Activated B cell treated with CpG ODN at 0.5 μM for 24 hours (primary cell): ENCODE data around the gene TMEM11. TPM values are rescaled to one million over a fixed set of nuclear protein-coding genes. Genes with fewer than 3 reads are reported as not detected.
A peak's percentile ranks its signal among the peaks of the same experiment; 100 is the strongest.

ENCODE experiments used
- ATAC-seq: fragments of 200-7000 bp; cut with Tn5 transposase; one replicate; pipeline ENCODE4 v1.10.0; 2021; ENCODE audit warnings: low read depth, mild to moderate bottlenecking, moderate library complexity
- CTCF ChIA-PET: fragments of 350-600 bp; sonication (Branson Sonifier 250); formaldehyde crosslinking; loops from one replicate; lab custom pipeline; 2021; ENCODE audit warnings: antibody characterized with exemption; lab: Charles Lee
- POLR2A ChIA-PET: fragments of 350-600 bp; sonication (Branson Sonifier 250); formaldehyde crosslinking; loops from one replicate; lab custom pipeline; 2021; ENCODE audit warnings: antibody characterized with exemption; lab: Charles Lee
- DNase-seq: peaks from one replicate; pipeline ENCODE4 v3.0.0; 2022
- H3K27ac Mint-ChIP-seq: one replicate; pipeline ENCODE4 v1.8.0; 2020; ENCODE audit warnings: mixed read lengths
- H3K27me3 Mint-ChIP-seq: one replicate; pipeline ENCODE4 v1.8.0; 2021; ENCODE audit warnings: mixed read lengths
- H3K36me3 Mint-ChIP-seq: one replicate; pipeline ENCODE4 v1.8.0; 2021; ENCODE audit warnings: low read depth, mixed read lengths
- H3K4me1 Mint-ChIP-seq: one replicate; pipeline ENCODE4 v1.8.0; 2021; ENCODE audit warnings: mixed read lengths
- H3K4me3 Mint-ChIP-seq: one replicate; pipeline ENCODE4 v1.8.0; 2020; ENCODE audit warnings: mild to moderate bottlenecking, mixed read lengths
- H3K9me3 Mint-ChIP-seq: one replicate; pipeline ENCODE4 v1.8.0; 2020; ENCODE audit warnings: mixed read lengths
- intact Hi-C: fragments of 100-400 bp; cut with micrococcal nuclease; formaldehyde crosslinking; loops from one replicate; pipeline ENCODE4 v1.15.1; 2024
- total RNA-seq: library from RNA; stranded (reverse); gene quantifications from 2 replicates; pipeline ENCODE4 v1.2.3, GENCODE V29; 2022
- TF ChIP-seq, protein P1 (sequence below): fragments of 200-600 bp; IDR thresholded peaks from one replicate; pipeline ENCODE4 v1.8.0; 2022; ENCODE audit warnings: antibody characterized with exemption, mild to moderate bottlenecking

The TMEM11 gene
- total RNA-seq, 1 donor from 2014 or later, result 22.2 TPM

DNA sequence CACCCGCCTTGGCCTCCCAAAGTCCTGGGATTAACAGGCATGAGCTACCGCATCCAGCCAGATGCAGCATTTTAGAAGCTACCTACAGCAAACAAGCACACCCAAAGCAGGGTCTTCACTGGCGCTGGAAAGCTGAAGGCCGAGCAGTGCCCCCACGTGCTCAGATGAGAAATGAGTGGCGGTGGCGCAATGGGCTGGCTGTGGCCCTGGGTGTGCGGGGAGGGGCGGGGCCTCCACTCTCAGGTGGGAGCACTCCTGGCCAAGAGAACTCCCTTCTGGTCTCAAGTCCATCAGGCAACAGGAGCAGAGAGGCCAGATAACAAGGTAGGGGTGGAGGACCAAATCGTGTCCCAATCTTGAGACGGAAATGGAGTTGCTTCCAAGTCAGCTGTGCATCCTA lies 12.1 kb downstream of the TMEM11 start:
- POLR2A ChIA-PET, result interaction anchor here (0.5 kb wide), 1 partner anchor 51 kb away, joined by 3 read pairs; no protein-coding TSS in a partner anchor
- intact Hi-C loops, result no loop called here
- Mint-ChIP-seq H3K4me3 (no peak overlapping the region), H3K27me3 (no peaks in the 10 kb centered on the region), H3K4me1 (peaks cover 29% of the 10 kb centered on the region), H3K27ac (no peak overlapping the region), H3K36me3 (peaks cover 38% of the 10 kb centered on the region), H3K9me3 (no peaks in the 10 kb centered on the region)
- ATAC-seq (no peak), DNase-seq (no peak)
- TF ChIP-seq, protein P1, sequence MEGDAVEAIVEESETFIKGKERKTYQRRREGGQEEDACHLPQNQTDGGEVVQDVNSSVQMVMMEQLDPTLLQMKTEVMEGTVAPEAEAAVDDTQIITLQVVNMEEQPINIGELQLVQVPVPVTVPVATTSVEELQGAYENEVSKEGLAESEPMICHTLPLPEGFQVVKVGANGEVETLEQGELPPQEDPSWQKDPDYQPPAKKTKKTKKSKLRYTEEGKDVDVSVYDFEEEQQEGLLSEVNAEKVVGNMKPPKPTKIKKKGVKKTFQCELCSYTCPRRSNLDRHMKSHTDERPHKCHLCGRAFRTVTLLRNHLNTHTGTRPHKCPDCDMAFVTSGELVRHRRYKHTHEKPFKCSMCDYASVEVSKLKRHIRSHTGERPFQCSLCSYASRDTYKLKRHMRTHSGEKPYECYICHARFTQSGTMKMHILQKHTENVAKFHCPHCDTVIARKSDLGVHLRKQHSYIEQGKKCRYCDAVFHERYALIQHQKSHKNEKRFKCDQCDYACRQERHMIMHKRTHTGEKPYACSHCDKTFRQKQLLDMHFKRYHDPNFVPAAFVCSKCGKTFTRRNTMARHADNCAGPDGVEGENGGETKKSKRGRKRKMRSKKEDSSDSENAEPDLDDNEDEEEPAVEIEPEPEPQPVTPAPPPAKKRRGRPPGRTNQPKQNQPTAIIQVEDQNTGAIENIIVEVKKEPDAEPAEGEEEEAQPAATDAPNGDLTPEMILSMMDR, result no peak
- CTCF ChIA-PET, result no interaction called here

- intact Hi-C loops, result no loop called here
- ATAC-seq (no peak), DNase-seq (no peak)
- no peak overlapping the region for H3K4me3 Mint-ChIP-seq
- TF ChIP-seq, protein P1, result no peak
- H3K36me3 Mint-ChIP-seq, result peaks cover 43% of the 10 kb centered on the region
- no peaks in the 10 kb centered on the region for H3K9me3 Mint-ChIP-seq
- no peak overlapping the region for H3K27ac Mint-ChIP-seq
- ChIA-PET POLR2A (interaction anchor here (0.5 kb wide), 1 partner anchor 144 kb away, joined by 5 read pairs; no protein-coding TSS in a partner anchor), CTCF (no interaction called here)
- peaks cover 29% of the 10 kb centered on the region for H3K4me1 Mint-ChIP-seq
- H3K27me3 Mint-ChIP-seq, result no peaks in the 10 kb centered on the region
These were observed 12.7 kb downstream of the TMEM11 start for GRCh38 chr17:21201298-21201595.

GRCh38 chr17:21200590-21201297 lies 13.2 kb downstream of the TMEM11 start:
- Mint-ChIP-seq H3K27me3 (no peaks in the 10 kb centered on the region), H3K27ac (no peak overlapping the region), H3K36me3 (peaks cover 45% of the 10 kb centered on the region), H3K4me1 (peaks cover 29% of the 10 kb centered on the region), H3K9me3 (no peaks in the 10 kb centered on the region), H3K4me3 (no peak overlapping the region)
- ChIA-PET POLR2A (interaction anchor here (0.5 kb wide), 1 partner anchor 144 kb away, joined by 5 read pairs; no protein-coding TSS in a partner anchor), CTCF (no interaction called here)
- DNase-seq, result no peak
- TF ChIP-seq, protein P1, result no peak
- ATAC-seq, result no peak
- intact Hi-C loops, result no loop called here

DNA sequence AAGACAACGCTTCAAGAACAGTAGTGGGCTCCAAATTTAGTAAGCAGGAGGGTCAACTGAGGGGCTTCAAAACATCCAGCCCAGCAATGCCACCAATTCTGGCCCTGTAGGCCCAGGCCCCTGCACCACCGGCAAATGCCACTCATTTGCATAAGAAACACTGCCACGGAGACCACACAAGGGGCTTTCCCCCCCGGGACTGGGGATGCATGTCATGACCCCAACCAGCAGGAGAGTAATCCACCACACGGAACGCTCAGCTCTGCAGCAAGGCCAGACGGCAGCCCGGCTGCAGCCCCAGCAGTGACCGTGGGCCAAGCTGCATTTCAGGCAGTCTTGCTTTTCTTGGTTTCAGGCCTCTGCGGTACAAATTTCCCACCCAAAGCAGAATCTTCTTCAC lies 14.1 kb downstream of the TMEM11 start:
- Mint-ChIP-seq H3K9me3 (no peaks in the 10 kb centered on the region), H3K4me3 (no peak overlapping the region), H3K36me3 (peaks cover 41% of the 10 kb centered on the region), H3K4me1 (peaks cover 26% of the 10 kb centered on the region), H3K27me3 (no peaks in the 10 kb centered on the region), H3K27ac (no peak overlapping the region)
- ChIA-PET POLR2A (interaction anchor here (1.1 kb wide), 1 partner anchor 16 kb away, joined by 3 read pairs; no protein-coding TSS in a partner anchor), CTCF (interaction anchor here (0.6 kb wide), 1 partner anchor 314 kb away, joined by 3 read pairs; no protein-coding TSS in a partner anchor)
- DNase-seq, result no peak
- TF ChIP-seq, protein P1, result no peak
- intact Hi-C loops, result no loop called here
- ATAC-seq, result peak; percentile 54

DNA sequence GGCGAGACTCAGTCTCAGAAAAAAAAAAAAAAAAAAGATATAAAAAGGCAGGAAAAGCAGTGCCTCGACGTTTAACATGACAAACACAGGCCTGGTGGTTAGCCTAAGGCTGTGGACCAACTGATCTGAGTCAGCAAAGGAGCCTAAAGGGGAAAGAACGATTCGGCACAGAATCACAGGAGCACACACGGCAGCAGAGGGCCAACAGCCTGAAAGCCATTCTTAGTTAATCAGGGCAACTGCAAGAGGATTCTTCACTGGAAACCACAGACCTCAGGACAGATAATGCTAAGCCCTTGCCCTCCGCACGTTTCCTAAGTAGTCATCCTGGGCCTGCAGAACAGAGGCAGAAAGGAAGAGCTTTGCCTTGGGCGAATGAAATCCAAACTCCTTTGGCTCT lies 14.7 kb downstream of the TMEM11 start:
- ATAC-seq (no peak), DNase-seq (no peak)
- H3K36me3 Mint-ChIP-seq, result peaks cover 40% of the 10 kb centered on the region
- no peaks in the 10 kb centered on the region for H3K9me3 Mint-ChIP-seq
- no peak overlapping the region for H3K4me3 Mint-ChIP-seq
- ChIA-PET POLR2A (interaction anchor here (1.1 kb wide), 1 partner anchor 17 kb away, joined by 3 read pairs; no protein-coding TSS in a partner anchor), CTCF (interaction anchor here (0.6 kb wide), 1 partner anchor 314 kb away, joined by 3 read pairs; no protein-coding TSS in a partner anchor)
- TF ChIP-seq, protein P1, result no peak
- no peak overlapping the region for H3K27ac Mint-ChIP-seq
- intact Hi-C loops, result no loop called here
- H3K27me3 Mint-ChIP-seq, result no peaks in the 10 kb centered on the region
- peaks cover 25% of the 10 kb centered on the region for H3K4me1 Mint-ChIP-seq
